ENCODE data around the gene LRTM2.

The LRTM2 gene

GRCh38 chr12:1796515-1797010 lies 23.8 kb upstream of the LRTM2 start:
- Histone ChIP-seq H3K4ac (ENCODE audit: low read depth, low read length) (peak overlapping the region; percentile 75), H4K8ac (ENCODE audit: low read depth, low read length) (no peak overlapping the region), H3K27ac (ENCODE audit: low read depth, low read length) (no peak overlapping the region), H3K23ac (ENCODE audit: low read length) (peak overlapping the region; percentile 83), H3K27me3 (ENCODE audit: insufficient read depth, low read length, poor library complexity) (no peaks in the 10 kb centered on the region), H3K9ac (ENCODE audit: low read length) (peak overlapping the region; percentile 80), H2AK5ac (ENCODE audit: low read length) (no peak overlapping the region), H3K4me3 (ENCODE audit: low read length) (peak overlapping the region; percentile 17), H3K18ac (ENCODE audit: low read length) (peak overlapping the region; percentile 34), H3K56ac (ENCODE audit: low read length) (peak overlapping the region; percentile 93), H2BK120ac (ENCODE audit: low read depth, low read length) (no peak overlapping the region), H3K4me2 (ENCODE audit: low read length) (peak overlapping the region; percentile 76), H4K5ac (ENCODE audit: low read length) (no peak overlapping the region), H2BK15ac (replicated peaks; ENCODE audit: low read depth) (no peak overlapping the region), H3K79me2 (ENCODE audit: control insufficient read depth, insufficient read depth, low read length) (no peaks in the 10 kb centered on the region), H3K79me1 (ENCODE audit: low read length) (no peaks in the 10 kb centered on the region), H3K4me1 (ENCODE audit: control insufficient read depth, low read depth, low read length) (peaks cover 5% of the 10 kb centered on the region), H3K36me3 (ENCODE audit: control insufficient read depth, insufficient read depth, low read length) (no peaks in the 10 kb centered on the region), H2BK5ac (ENCODE audit: low read length) (no peak overlapping the region)
- WGBS (ENCODE audit: extremely low coverage, insufficient coverage, low lambda C conversion rate) = no CpG with 5 or more reads among the region's 43 CpGs
- peak; percentile 50 for DNase-seq

GRCh38 chr12:1797011-1797901 lies 23.1 kb upstream of the LRTM2 start:
- WGBS (ENCODE audit: extremely low coverage, insufficient coverage, low lambda C conversion rate) = no CpG with 5 or more reads among the region's 71 CpGs
- H3K4ac ChIP-seq (ENCODE audit: low read depth, low read length) = peak overlapping the region; percentile 75
- H3K4me3 ChIP-seq (ENCODE audit: low read length) = peak overlapping the region; percentile 13
- H2BK5ac ChIP-seq (ENCODE audit: low read length) = no peak overlapping the region
- no peaks in the 10 kb centered on the region for H3K79me2 ChIP-seq (ENCODE audit: control insufficient read depth, insufficient read depth, low read length)
- H3K27me3 ChIP-seq (ENCODE audit: insufficient read depth, low read length, poor library complexity) = no peaks in the 10 kb centered on the region
- peak overlapping the region; percentile 83 for H3K23ac ChIP-seq (ENCODE audit: low read length)
- no peaks in the 10 kb centered on the region for H3K36me3 ChIP-seq (ENCODE audit: control insufficient read depth, insufficient read depth, low read length)
- peak overlapping the region; percentile 34 for H3K18ac ChIP-seq (ENCODE audit: low read length)
- peak overlapping the region; percentile 93 for H3K56ac ChIP-seq (ENCODE audit: low read length)
- H2BK15ac ChIP-seq (replicated peaks; ENCODE audit: low read depth) = no peak overlapping the region
- peak overlapping the region; percentile 44 for H4K8ac ChIP-seq (ENCODE audit: low read depth, low read length)
- H3K4me2 ChIP-seq (ENCODE audit: low read length) = peak overlapping the region; percentile 76
- H2BK120ac ChIP-seq (ENCODE audit: low read depth, low read length) = no peak overlapping the region
- H3K79me1 ChIP-seq (ENCODE audit: low read length) = no peaks in the 10 kb centered on the region
- H3K9ac ChIP-seq (ENCODE audit: low read length) = peak overlapping the region; percentile 80
- H4K5ac ChIP-seq (ENCODE audit: low read length) = no peak overlapping the region
- no peak for DNase-seq
- H3K4me1 ChIP-seq (ENCODE audit: control insufficient read depth, low read depth, low read length) = peaks cover 5% of the 10 kb centered on the region
- no peak overlapping the region for H2AK5ac ChIP-seq (ENCODE audit: low read length)
- no peak overlapping the region for H3K27ac ChIP-seq (ENCODE audit: low read depth, low read length)

- H3K79me1 ChIP-seq (ENCODE audit: low read length) = no peaks in the 10 kb centered on the region
- H2AK5ac ChIP-seq (ENCODE audit: low read length) = no peak overlapping the region
- no peak overlapping the region for H4K5ac ChIP-seq (ENCODE audit: low read length)
- H4K8ac ChIP-seq (ENCODE audit: low read depth, low read length) = no peak overlapping the region
- H3K4me3 ChIP-seq (ENCODE audit: low read length) = no peak overlapping the region
- no peak overlapping the region for H2BK5ac ChIP-seq (ENCODE audit: low read length)
- H3K79me2 ChIP-seq (ENCODE audit: control insufficient read depth, insufficient read depth, low read length) = no peaks in the 10 kb centered on the region
- no CpG with 5 or more reads among the region's 22 CpGs for WGBS (ENCODE audit: extremely low coverage, insufficient coverage, low lambda C conversion rate)
- H3K9ac ChIP-seq (ENCODE audit: low read length) = no peak overlapping the region
- H3K56ac ChIP-seq (ENCODE audit: low read length) = no peak overlapping the region
- H3K4ac ChIP-seq (ENCODE audit: low read depth, low read length) = peak overlapping the region; percentile 6
- H3K27ac ChIP-seq (ENCODE audit: low read depth, low read length) = no peak overlapping the region
- H3K18ac ChIP-seq (ENCODE audit: low read length) = no peak overlapping the region
- no peak overlapping the region for H2BK15ac ChIP-seq (replicated peaks; ENCODE audit: low read depth)
- H3K4me1 ChIP-seq (ENCODE audit: control insufficient read depth, low read depth, low read length) = peaks cover 5% of the 10 kb centered on the region
- DNase-seq = no peak
- no peaks in the 10 kb centered on the region for H3K36me3 ChIP-seq (ENCODE audit: control insufficient read depth, insufficient read depth, low read length)
- no peak overlapping the region for H3K4me2 ChIP-seq (ENCODE audit: low read length)
- H2BK120ac ChIP-seq (ENCODE audit: low read depth, low read length) = no peak overlapping the region
- no peak overlapping the region for H3K23ac ChIP-seq (ENCODE audit: low read length)
- H3K27me3 ChIP-seq (ENCODE audit: insufficient read depth, low read length, poor library complexity) = no peaks in the 10 kb centered on the region
Measured at GRCh38 chr12:1797991-1798640, 22.2 kb upstream of the LRTM2 start.

- Histone ChIP-seq H4K5ac (ENCODE audit: low read length) (no peak overlapping the region), H2AK5ac (ENCODE audit: low read length) (no peak overlapping the region), H2BK15ac (replicated peaks; ENCODE audit: low read depth) (no peak overlapping the region), H3K27me3 (ENCODE audit: insufficient read depth, low read length, poor library complexity) (no peaks in the 10 kb centered on the region), H3K4me1 (ENCODE audit: control insufficient read depth, low read depth, low read length) (peaks cover 5% of the 10 kb centered on the region), H3K56ac (ENCODE audit: low read length) (no peak overlapping the region), H3K4me3 (ENCODE audit: low read length) (no peak overlapping the region), H3K9ac (ENCODE audit: low read length) (no peak overlapping the region), H3K79me2 (ENCODE audit: control insufficient read depth, insufficient read depth, low read length) (no peaks in the 10 kb centered on the region), H3K36me3 (ENCODE audit: control insufficient read depth, insufficient read depth, low read length) (no peaks in the 10 kb centered on the region), H3K18ac (ENCODE audit: low read length) (no peak overlapping the region), H3K79me1 (ENCODE audit: low read length) (no peaks in the 10 kb centered on the region), H2BK120ac (ENCODE audit: low read depth, low read length) (no peak overlapping the region), H4K8ac (ENCODE audit: low read depth, low read length) (no peak overlapping the region), H3K4me2 (ENCODE audit: low read length) (no peak overlapping the region), H3K23ac (ENCODE audit: low read length) (no peak overlapping the region), H3K27ac (ENCODE audit: low read depth, low read length) (no peak overlapping the region), H2BK5ac (ENCODE audit: low read length) (no peak overlapping the region), H3K4ac (ENCODE audit: low read depth, low read length) (no peak overlapping the region)
- WGBS (ENCODE audit: extremely low coverage, insufficient coverage, low lambda C conversion rate) = no CpG with 5 or more reads among the region's 6 CpGs
- DNase-seq = no peak
Measured at GRCh38 chr12:1798641-1799020, 21.7 kb upstream of the LRTM2 start.

GRCh38 chr12:1799051-1799881 lies 21.1 kb upstream of the LRTM2 start:
- no peak overlapping the region for H3K9ac ChIP-seq (ENCODE audit: low read length)
- H4K8ac ChIP-seq (ENCODE audit: low read depth, low read length) = no peak overlapping the region
- H2BK15ac ChIP-seq (replicated peaks; ENCODE audit: low read depth) = no peak overlapping the region
- H2AK5ac ChIP-seq (ENCODE audit: low read length) = no peak overlapping the region
- H3K4me3 ChIP-seq (ENCODE audit: low read length) = no peak overlapping the region
- peaks cover 2% of the 10 kb centered on the region for H3K4me1 ChIP-seq (ENCODE audit: control insufficient read depth, low read depth, low read length)
- no CpG with 5 or more reads among the region's 21 CpGs for WGBS (ENCODE audit: extremely low coverage, insufficient coverage, low lambda C conversion rate)
- no peak overlapping the region for H3K4ac ChIP-seq (ENCODE audit: low read depth, low read length)
- H3K79me2 ChIP-seq (ENCODE audit: control insufficient read depth, insufficient read depth, low read length) = no peaks in the 10 kb centered on the region
- no peak overlapping the region for H2BK5ac ChIP-seq (ENCODE audit: low read length)
- H3K23ac ChIP-seq (ENCODE audit: low read length) = peak overlapping the region; percentile 53
- H4K5ac ChIP-seq (ENCODE audit: low read length) = no peak overlapping the region
- H3K27me3 ChIP-seq (ENCODE audit: insufficient read depth, low read length, poor library complexity) = no peaks in the 10 kb centered on the region
- no peak overlapping the region for H3K56ac ChIP-seq (ENCODE audit: low read length)
- no peak overlapping the region for H3K4me2 ChIP-seq (ENCODE audit: low read length)
- no peaks in the 10 kb centered on the region for H3K79me1 ChIP-seq (ENCODE audit: low read length)
- H2BK120ac ChIP-seq (ENCODE audit: low read depth, low read length) = no peak overlapping the region
- no peak overlapping the region for H3K27ac ChIP-seq (ENCODE audit: low read depth, low read length)
- no peaks in the 10 kb centered on the region for H3K36me3 ChIP-seq (ENCODE audit: control insufficient read depth, insufficient read depth, low read length)
- DNase-seq = no peak
- no peak overlapping the region for H3K18ac ChIP-seq (ENCODE audit: low read length)
